GM12878 (cell line): ENCODE data around the gene DOCK1. TPM values are rescaled to one million over a fixed set of nuclear protein-coding genes. Genes with fewer than 3 reads are reported as not detected.

Source experiments
- ATAC-seq: fragments of 200-7000 bp; cut with Tn5 transposase; 3 replicates; pipeline ENCODE4 v1.9.1; 2020; ENCODE audit warnings: mild to moderate bottlenecking, moderate library complexity
- BruUV-seq: library from RNA; stranded (reverse); fragments of 400-500 nt; replicated peaks from 2 replicates; lab custom pipeline; 2021; lab: Mats Ljungman, UMichigan
- CTCF ChIA-PET: fragments of 300-600 bp; sonication (Branson Sonifier 250); formaldehyde crosslinking; extraction: SDS; loops from one replicate; lab custom pipeline; 2021; ENCODE audit warnings: inconsistent platforms; lab: Yijun Ruan, JAX
- POLR2A ChIA-PET: fragments of 350-600 bp; formaldehyde crosslinking; extraction: SDS; loops from one replicate; lab custom pipeline; 2021; ENCODE audit warnings: inconsistent platforms; lab: Charles Lee
- RAD21 ChIA-PET: fragments of 300-600 bp; sonication (Branson Sonifier 250); formaldehyde crosslinking; loops from one replicate; lab custom pipeline; 2023; ENCODE audit warnings: antibody characterized with exemption; ENCODE audit not compliant: unreplicated experiment; lab: Charles Lee
- SMC1A ChIA-PET: fragments of 300-600 bp; sonication (Branson Sonifier 250); formaldehyde crosslinking; loops from one replicate; lab custom pipeline; 2023; ENCODE audit not compliant: unreplicated experiment, uncharacterized antibody; lab: Charles Lee
- DNase-seq: peaks from one replicate; pipeline ENCODE4 v3.0.0-alpha.2; 2011; ENCODE audit warnings: low read depth, low spot score
- FAIRE-seq: peaks from 3 replicates; lab custom pipeline; 2011; peaks lifted over from hg19 to GRCh38; lab: Jason Lieb, UNC
- H2AFZ ChIP-seq: 2 replicates; pipeline ENCODE4 v1.6.0; 2011; ENCODE audit warnings: low read depth, low read length, control low read depth; ENCODE audit not compliant: control insufficient read depth
- H3K27ac ChIP-seq: 2 replicates; pipeline ENCODE4 v1.5.1; 2011; ENCODE audit warnings: control low read depth; ENCODE audit not compliant: control insufficient read depth, insufficient read depth
- H3K27me3 ChIP-seq, 2 experiments: replicated peaks in 1 of 2; 2 replicates each; pipeline versions ENCODE4 v1.6.0 to v1.6.1; 2011; ENCODE audit warnings: low read length in 1 of 2; ENCODE audit not compliant: control insufficient read depth in 2 of 2, insufficient read depth in 2 of 2
- H3K36me3 ChIP-seq, 2 experiments: 2 replicates each; pipeline ENCODE4 v1.5.1; 2011; ENCODE audit warnings: low read length in 1 of 2; ENCODE audit not compliant: control insufficient read depth in 2 of 2, insufficient read depth in 2 of 2
- H3K4me1 ChIP-seq: 2 replicates; pipeline ENCODE4 v1.6.1; 2011; ENCODE audit warnings: mild to moderate bottlenecking, low read length, moderate library complexity, mixed read lengths; ENCODE audit not compliant: control insufficient read depth, insufficient read depth
- H3K4me2 ChIP-seq: 2 replicates; pipeline ENCODE4 v1.6.0; 2011; ENCODE audit warnings: control low read depth; ENCODE audit not compliant: control insufficient read depth, insufficient read depth
- H3K4me3 ChIP-seq: fragments of 200-600 bp; sonication (generic); 2 replicates; pipeline ENCODE4 v1.5.1; 2016
- H3K79me2 ChIP-seq: 2 replicates; pipeline ENCODE4 v1.6.0; 2011; ENCODE audit warnings: low read length; ENCODE audit not compliant: control insufficient read depth, insufficient read depth
- H3K9ac ChIP-seq: 2 replicates; pipeline ENCODE4 v1.8.0; 2011; ENCODE audit warnings: low read length, control low read depth, mixed read lengths; ENCODE audit not compliant: control insufficient read depth, insufficient read depth
- H3K9me3 ChIP-seq: replicated peaks from 3 replicates; pipeline ENCODE4 v1.5.1; 2011; ENCODE audit warnings: mild to moderate bottlenecking, low read length; ENCODE audit not compliant: control insufficient read depth, insufficient read depth
- H4K20me1 ChIP-seq: 2 replicates; pipeline ENCODE4 v1.6.0; 2011; ENCODE audit not compliant: control insufficient read depth, insufficient read depth
- BACH1 ChIP-seq: fragments of 450-650 bp; IDR thresholded peaks from 2 replicates; pipeline ENCODE4 v1.6.1; 2017; ENCODE audit warnings: mild to moderate bottlenecking, borderline replicate concordance
- BMI1 ChIP-seq: fragments of 450-650 bp; IDR thresholded peaks from 2 replicates; pipeline ENCODE4 v1.6.1; 2016; ENCODE audit warnings: mild to moderate bottlenecking, moderate library complexity, borderline replicate concordance
- CBFB ChIP-seq: IDR thresholded peaks from 2 replicates; pipeline ENCODE4 v1.6.1; 2016; ENCODE audit warnings: antibody characterized with exemption, low read depth
- CREB1 ChIP-seq: IDR thresholded peaks from 2 replicates; pipeline ENCODE4 v1.6.1; 2012; ENCODE audit warnings: low read depth, mild to moderate bottlenecking, inconsistent platforms
- DPF2 ChIP-seq: fragments of 450-650 bp; IDR thresholded peaks from 2 replicates; pipeline ENCODE4 v1.6.1; 2017; ENCODE audit warnings: mild to moderate bottlenecking
- EZH2 ChIP-seq: IDR thresholded peaks from 2 replicates; pipeline ENCODE4 v1.6.1; 2012; ENCODE audit warnings: low read depth, mild to moderate bottlenecking, control low read depth, inconsistent platforms, low read length, borderline replicate concordance; ENCODE audit not compliant: control insufficient read depth
- IKZF2 ChIP-seq, 2 experiments: fragments of 450-650 bp; IDR thresholded peaks; 2 replicates each; pipeline ENCODE4 v1.6.1; 2017; ENCODE audit warnings: mild to moderate bottlenecking in 2 of 2, moderate library complexity in 2 of 2
- KAT2A ChIP-seq: conservative IDR thresholded peaks from 2 replicates; pipeline ENCODE4 v1.6.1; 2011; ENCODE audit warnings: low read depth, low read length; ENCODE audit not compliant: control insufficient read depth
- MTA2 ChIP-seq: fragments of 450-650 bp; IDR thresholded peaks from 2 replicates; pipeline ENCODE4 v1.6.1; 2016; ENCODE audit warnings: low read depth, mild to moderate bottlenecking, moderate library complexity
- MYC ChIP-seq: IDR thresholded peaks from 2 replicates; pipeline ENCODE4 v1.6.1; 2011; ENCODE audit warnings: mild to moderate bottlenecking, low read length, moderate library complexity, inconsistent platforms; ENCODE audit not compliant: insufficient read depth, insufficient replicate concordance, insufficient read length, severe bottlenecking
- NR2C2 ChIP-seq: IDR thresholded peaks from 2 replicates; pipeline ENCODE4 v1.6.1; 2011; ENCODE audit warnings: borderline replicate concordance, low read depth; ENCODE audit not compliant: control insufficient read depth, insufficient read length
- POLR2A ChIP-seq: IDR thresholded peaks from 2 replicates; pipeline ENCODE4 v1.6.1; 2011; ENCODE audit warnings: low read depth, mild to moderate bottlenecking, low read length
- POLR2AphosphoS2 ChIP-seq: IDR thresholded peaks from 2 replicates; pipeline ENCODE4 v1.6.1; 2011; ENCODE audit warnings: low read depth, mild to moderate bottlenecking, low read length, improper control_type of control experiment, moderate library complexity
- RBBP5 ChIP-seq: fragments of 200-600 bp; sonication (generic); conservative IDR thresholded peaks from 2 replicates; pipeline ENCODE4 v1.6.1; 2016
- RCOR1 ChIP-seq: conservative IDR thresholded peaks from 2 replicates; pipeline ENCODE4 v1.6.1; 2012; ENCODE audit warnings: low read depth, low read length, improper control_type of control experiment
- SIX5 ChIP-seq: IDR thresholded peaks from 2 replicates; pipeline ENCODE4 v1.6.1; 2011; ENCODE audit warnings: mild to moderate bottlenecking, low read depth, low read length, moderate library complexity; ENCODE audit not compliant: severe bottlenecking
- SUZ12 ChIP-seq: fragments of 200-600 bp; sonication (generic); IDR thresholded peaks from one replicate; pipeline ENCODE4 v1.6.1; 2018; ENCODE audit warnings: antibody characterized with exemption, mild to moderate bottlenecking; ENCODE audit not compliant: unreplicated experiment
- TCF7 ChIP-seq: IDR thresholded peaks from 2 replicates; pipeline ENCODE4 v1.6.1; 2014; ENCODE audit warnings: antibody characterized with exemption, borderline replicate concordance
- ZBED1 ChIP-seq: IDR thresholded peaks from 2 replicates; pipeline ENCODE4 v1.6.1; 2016; ENCODE audit warnings: borderline replicate concordance
- ZZZ3 ChIP-seq: IDR thresholded peaks from 2 replicates; pipeline ENCODE4 v1.6.1; 2011; ENCODE audit warnings: low read depth; ENCODE audit not compliant: control insufficient read depth, insufficient read length
- WGBS: methylation state at CpG from one replicate; pipeline ENCODE4 v1.1.6; 2016; ENCODE audit warnings: low lambda C conversion rate; ENCODE audit not compliant: insufficient replicate concordance, insufficient coverage; ENCODE audit errors: missing lambda C conversion rate; 5-methylcytosine and 5-hydroxymethylcytosine counted together
- in situ Hi-C: fragments of 300-500 bp; cut with MboI; formaldehyde crosslinking; loops from 9 replicates; pipeline ENCODE4 v1.14.3; 2018; ENCODE audit warnings: mixed read lengths
- intact Hi-C: fragments of 100-400 bp; cut with micrococcal nuclease; formaldehyde crosslinking; loops from one replicate; pipeline ENCODE4 v1.14.2; 2022; ENCODE audit not compliant: unreplicated experiment
- polyA plus RNA-seq, 11 experiments: library from polyadenylated mRNA; depleted of rRNA in 4 of 11; unstranded in 6 of 11; stranded (reverse) in 5 of 11; fragments of >200 nt; fragmentation: Nextera tagmentation in 4 of 11; fragmentation: Illumina TruSeq in 1 of 11; extraction: Ambion mirVana in 4 of 11; extraction: Trizol in 1 of 11; gene quantifications; 1 replicate in 1 of 11; 2 replicates in 10 of 11; pipeline versions ENCODE4 v1.2.1 to v1.2.3, GENCODE V29; 2011 to 2016; ENCODE audit warnings: inconsistent platforms in 2 of 11, missing spikeins in 2 of 11, low read depth in 1 of 11
- total RNA-seq, 4 experiments: library from RNA; depleted of rRNA in 3 of 4; stranded (reverse); fragments of >200 nt in 3 of 4; fragmentation: Illumina TruSeq in 1 of 4; extraction: Trizol in 1 of 4; gene quantifications; 2 replicates each; pipeline versions ENCODE4 v1.2.1 to v1.2.3, GENCODE V29; 2013 to 2021
- TF ChIP-seq, protein P1 (sequence below): IDR thresholded peaks from 2 replicates; pipeline ENCODE4 v1.6.1; 2011; ENCODE audit warnings: borderline replicate concordance, low read depth, mild to moderate bottlenecking, moderate library complexity, low read length; ENCODE audit not compliant: insufficient read depth, poor library complexity, severe bottlenecking
- TF ChIP-seq, protein P2 (sequence below): fragments of 450-650 bp; IDR thresholded peaks from 2 replicates; pipeline ENCODE4 v1.6.1; 2018; ENCODE audit warnings: borderline replicate concordance, mild to moderate bottlenecking; ENCODE audit not compliant: partially characterized antibody

DOCK1 gene
- total and polyA plus RNA-seq, 10 of the 15 experiments (the other 5 are each of a cell fraction or from before 2014, with no cell fraction given): 0.05 to 0.18 TPM; not detected in 8

DNA sequence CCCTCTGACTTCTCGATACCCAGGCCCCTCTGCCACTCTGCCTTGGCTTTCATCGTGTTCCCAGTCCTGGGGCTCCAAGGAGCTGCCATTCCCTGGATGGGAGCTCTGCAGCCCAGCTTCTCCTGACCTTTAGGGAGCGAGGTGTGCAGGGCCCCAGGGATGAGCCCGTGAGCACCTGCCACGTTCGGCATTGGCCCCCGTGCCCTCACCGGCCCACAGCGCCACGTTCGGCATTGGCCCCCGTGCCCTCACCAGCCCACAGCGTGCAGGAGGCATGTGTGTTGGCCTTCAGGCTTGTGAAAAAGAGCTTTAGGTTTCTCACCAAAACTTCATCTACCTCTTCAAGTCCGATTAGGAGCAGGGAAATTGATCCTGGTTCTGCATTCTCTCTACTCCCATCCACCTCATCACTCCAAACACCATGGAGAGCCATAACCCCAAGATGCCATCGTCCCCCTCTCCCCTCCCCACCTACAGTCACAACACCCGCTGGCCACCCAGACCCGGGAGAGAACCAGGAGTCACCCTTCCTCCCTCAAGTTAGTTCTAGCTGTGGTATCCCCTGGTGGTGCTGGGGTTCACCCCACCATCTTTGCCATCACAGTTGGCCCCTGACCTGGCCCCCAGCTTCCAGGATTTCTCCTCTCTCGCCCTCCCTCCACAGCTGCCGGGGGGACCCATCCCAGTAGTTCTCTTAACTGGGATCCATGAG, 524.5 kb downstream of the DOCK1 start (continued):
- no peak for TF ChIP-seq ZBED1
- no peak for TF ChIP-seq POLR2A
- TF ChIP-seq RBBP5: no peak
- TF ChIP-seq KAT2A: no peak
- TF ChIP-seq POLR2AphosphoS2: no peak
- TF ChIP-seq MYC: no peak
- no peak for TF ChIP-seq SUZ12
- TF ChIP-seq, all 136 proteins: peak for 0

DNA sequence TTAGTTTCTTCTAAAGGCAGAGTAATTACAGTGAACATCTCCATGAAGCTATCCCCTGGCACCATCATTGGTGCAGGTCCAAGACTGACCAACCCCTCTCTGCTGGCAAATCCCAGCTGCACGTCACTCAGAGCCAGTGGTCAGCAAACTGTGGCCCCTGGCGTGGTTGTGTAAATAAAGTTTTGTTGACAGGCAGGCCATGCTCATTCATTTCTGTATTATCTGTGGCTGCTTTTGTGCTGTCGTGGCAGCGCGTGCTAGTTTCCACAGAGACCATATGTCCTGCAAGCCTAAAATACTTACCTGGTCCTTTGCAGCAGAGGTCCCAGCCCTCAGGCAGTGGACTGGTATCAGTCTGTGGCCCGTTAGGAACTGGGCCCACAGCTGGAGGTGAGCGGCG, 526.3 kb downstream of the DOCK1 start:
- no peak overlapping the region for H2AFZ ChIP-seq
- intact Hi-C loops: no loop called here
- H3K4me2 ChIP-seq: no peak overlapping the region
- no TSS peak for BruUV-seq
- 23% methylated on average over 8 of the region's 8 CpGs for WGBS
- no peak for DNase-seq
- ChIA-PET SMC1A (no interaction called here), POLR2A (no interaction called here), CTCF (no interaction called here), RAD21 (no interaction called here)
- no peak overlapping the region for H3K9ac ChIP-seq
- no peaks in the 10 kb centered on the region for H3K36me3 ChIP-seq
- no peak for ATAC-seq
- FAIRE-seq: no peak
- H3K4me1 ChIP-seq: no peaks in the 10 kb centered on the region
- H3K27ac ChIP-seq: no peak overlapping the region
- no peaks in the 10 kb centered on the region for H3K79me2 ChIP-seq
- no peak overlapping the region for H3K4me3 ChIP-seq
- H4K20me1 ChIP-seq: no peaks in the 10 kb centered on the region
- H3K9me3 ChIP-seq: no peaks in the 10 kb centered on the region; the same call in 2 of the 3 replicates
- in situ Hi-C loops: no loop called here
- H3K27me3 ChIP-seq: no peaks in the 10 kb centered on the region
- no peak for TF ChIP-seq RCOR1
- TF ChIP-seq MTA2: no peak
- no peak for TF ChIP-seq SIX5
- TF ChIP-seq CREB1: no peak
- TF ChIP-seq BMI1: no peak
- no peak for TF ChIP-seq TCF7
- no peak for TF ChIP-seq KAT2A
- TF ChIP-seq EZH2: no peak
- no peak for TF ChIP-seq NR2C2
- no peak for TF ChIP-seq CBFB
- TF ChIP-seq, protein P1, sequence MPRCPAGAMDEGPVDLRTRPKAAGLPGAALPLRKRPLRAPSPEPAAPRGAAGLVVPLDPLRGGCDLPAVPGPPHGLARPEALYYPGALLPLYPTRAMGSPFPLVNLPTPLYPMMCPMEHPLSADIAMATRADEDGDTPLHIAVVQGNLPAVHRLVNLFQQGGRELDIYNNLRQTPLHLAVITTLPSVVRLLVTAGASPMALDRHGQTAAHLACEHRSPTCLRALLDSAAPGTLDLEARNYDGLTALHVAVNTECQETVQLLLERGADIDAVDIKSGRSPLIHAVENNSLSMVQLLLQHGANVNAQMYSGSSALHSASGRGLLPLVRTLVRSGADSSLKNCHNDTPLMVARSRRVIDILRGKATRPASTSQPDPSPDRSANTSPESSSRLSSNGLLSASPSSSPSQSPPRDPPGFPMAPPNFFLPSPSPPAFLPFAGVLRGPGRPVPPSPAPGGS: no peak
- TF ChIP-seq, protein P2, sequence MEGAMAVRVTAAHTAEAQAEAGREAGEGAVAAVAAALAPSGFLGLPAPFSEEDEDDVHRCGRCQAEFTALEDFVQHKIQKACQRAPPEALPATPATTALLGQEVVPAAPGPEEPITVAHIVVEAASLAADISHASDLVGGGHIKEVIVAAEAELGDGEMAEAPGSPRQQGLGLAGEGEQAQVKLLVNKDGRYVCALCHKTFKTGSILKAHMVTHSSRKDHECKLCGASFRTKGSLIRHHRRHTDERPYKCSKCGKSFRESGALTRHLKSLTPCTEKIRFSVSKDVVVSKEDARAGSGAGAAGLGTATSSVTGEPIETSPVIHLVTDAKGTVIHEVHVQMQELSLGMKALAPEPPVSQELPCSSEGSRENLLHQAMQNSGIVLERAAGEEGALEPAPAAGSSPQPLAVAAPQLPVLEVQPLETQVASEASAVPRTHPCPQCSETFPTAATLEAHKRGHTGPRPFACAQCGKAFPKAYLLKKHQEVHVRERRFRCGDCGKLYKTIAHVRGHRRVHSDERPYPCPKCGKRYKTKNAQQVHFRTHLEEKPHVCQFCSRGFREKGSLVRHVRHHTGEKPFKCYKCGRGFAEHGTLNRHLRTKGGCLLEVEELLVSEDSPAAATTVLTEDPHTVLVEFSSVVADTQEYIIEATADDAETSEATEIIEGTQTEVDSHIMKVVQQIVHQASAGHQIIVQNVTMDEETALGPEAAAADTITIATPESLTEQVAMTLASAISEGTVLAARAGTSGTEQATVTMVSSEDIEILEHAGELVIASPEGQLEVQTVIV: no peak
- no peak for TF ChIP-seq IKZF2 (IDR thresholded peaks at IDR 0.05)
- TF ChIP-seq BACH1: no peak
- no peak for TF ChIP-seq ZZZ3
- TF ChIP-seq DPF2: no peak
